Right lobe of liver (tissue), 6 donors: Measurements from ENCODE around the gene CD79B. TPM values are rescaled to one million over a fixed set of nuclear protein-coding genes. Genes with fewer than 3 reads are reported as not detected.

Source experiments
- ATAC-seq, 4 donors: fragments of 200-7000 bp; cut with Tn5 transposase; one replicate each; pipeline ENCODE4 v1.9.1; 2020; ENCODE audit warnings: mild to moderate bottlenecking in 4 of 4, moderate library complexity in 4 of 4
- DNase-seq, 3 donors: peaks; one replicate each; pipeline ENCODE4 v3.0.0-alpha.2; 2020
- H3K27ac ChIP-seq, 3 donors: fragments of 200-600 bp; one replicate each; pipeline ENCODE4 v1.8.0; 2022
- H3K27me3 ChIP-seq, 2 donors: fragments of 200-600 bp; one replicate each; pipeline ENCODE4 v1.8.0; 2022
- H3K36me3 ChIP-seq, 4 donors: fragments of 200-600 bp; sonication (generic) in 1 of 4; one replicate each; pipeline versions ENCODE4 v1.5.1 to v1.8.0; 2017 to 2022; ENCODE audit warnings: control low read depth in 1 of 4
- H3K4me1 ChIP-seq, 4 donors: fragments of 200-600 bp; sonication (generic) in 1 of 4; one replicate each; pipeline versions ENCODE4 v1.5.1 to v1.8.0; 2017 to 2022; ENCODE audit warnings: control low read depth in 1 of 4
- H3K4me3 ChIP-seq, 3 donors: fragments of 200-600 bp; one replicate each; pipeline ENCODE4 v1.8.0; 2022
- H3K9me3 ChIP-seq, 4 donors: fragments of 200-600 bp; sonication (generic) in 1 of 4; one replicate each; pipeline versions ENCODE4 v1.5.1 to v1.8.0; 2017 to 2022; ENCODE audit warnings: control low read depth in 1 of 4
- CTCF ChIP-seq, 4 donors: fragments of 200-600 bp in 3 of 4; fragments of 450-650 bp in 1 of 4; IDR thresholded peaks; one replicate each; pipeline versions ENCODE4 v1.5.1 to v1.8.0; 2016 to 2022; ENCODE audit warnings: antibody characterized with exemption in 4 of 4, mild to moderate bottlenecking in 2 of 4
- POLR2A ChIP-seq: fragments of 450-650 bp; IDR thresholded peaks from one replicate; pipeline ENCODE4 v1.6.1; 2017; ENCODE audit warnings: antibody characterized with exemption, mild to moderate bottlenecking
- WGBS: methylation state at CpG from one replicate; pipeline ENCODE4 v1.1.6; 2018; ENCODE audit warnings: low coverage, low lambda C conversion rate; ENCODE audit not compliant: insufficient coverage; ENCODE audit errors: missing lambda C conversion rate; 5-methylcytosine and 5-hydroxymethylcytosine counted together
- intact Hi-C, 2 donors: fragments of 100-400 bp; cut with DNase I; formaldehyde crosslinking; loops; one replicate each; pipeline versions ENCODE4 v1.11.2 to v1.14.1; 2022
- long read RNA-seq: library from polyadenylated mRNA; unstranded; transcript quantifications from one replicate; pipeline ENCODE4 v2.0.0, GENCODE V29; 2019
- total RNA-seq, 6 experiments: library from RNA; depleted of rRNA in 2 of 6; stranded (reverse); fragments of >200 nt in 2 of 6; fragmentation: NEBNext Ultra II Directional in 3 of 6; extraction: Animal tissue kit (Norgen Biotek cat#: 25700) in 3 of 6; gene quantifications; one replicate each; pipeline versions ENCODE4 v1.1.0 to v1.2.4, GENCODE V29; 2016 to 2023
- donor health status: DM: no; HTN: yes; CAD: no.
- donor health status: DM: no; HTN: no; CAD: no.
- donor health status: DM: no; HTN: no; CAD: no.
- donor health status: DM: no; HTN: yes; CAD: no.
- donor health status: DM: no; HTN: yes; CAD: no.

The CD79B gene
- total RNA-seq, result 1 to 10 TPM in 2 of 6 experiments, under 1 TPM in 4; 0.62 to 2.2 (median 0.92) TPM
- long read RNA-seq, result 0 reads

GRCh38 chr17:63931981-63932561, at the start of gene CD79B:
CD79B (minus strand) TSS chr17:63932331; CDS start chr17:63932261, 70 bp downstream.
- intact Hi-C loops, result no loop called here
- Histone ChIP-seq H3K9me3 (no peaks in the 10 kb centered on the region), H3K4me1 (no peaks in the 10 kb centered on the region), H3K4me3 (no peak within 1 kb of the TSS), H3K36me3 (no peaks in the 10 kb centered on the region), H3K27ac (peak within 1 kb of the TSS in 1 of 3 donors; percentile 34), H3K27me3 (no peaks in the 10 kb centered on the region)
- 48% methylated on average over 2 of the region's 19 CpGs for WGBS
- DNase-seq (no peak), ATAC-seq (peak in 2 of 4 donors; percentile 13 to 24)
- no peak for TF ChIP-seq POLR2A
- no peak for TF ChIP-seq CTCF (IDR thresholded peaks at IDR 0.05)

DNA sequence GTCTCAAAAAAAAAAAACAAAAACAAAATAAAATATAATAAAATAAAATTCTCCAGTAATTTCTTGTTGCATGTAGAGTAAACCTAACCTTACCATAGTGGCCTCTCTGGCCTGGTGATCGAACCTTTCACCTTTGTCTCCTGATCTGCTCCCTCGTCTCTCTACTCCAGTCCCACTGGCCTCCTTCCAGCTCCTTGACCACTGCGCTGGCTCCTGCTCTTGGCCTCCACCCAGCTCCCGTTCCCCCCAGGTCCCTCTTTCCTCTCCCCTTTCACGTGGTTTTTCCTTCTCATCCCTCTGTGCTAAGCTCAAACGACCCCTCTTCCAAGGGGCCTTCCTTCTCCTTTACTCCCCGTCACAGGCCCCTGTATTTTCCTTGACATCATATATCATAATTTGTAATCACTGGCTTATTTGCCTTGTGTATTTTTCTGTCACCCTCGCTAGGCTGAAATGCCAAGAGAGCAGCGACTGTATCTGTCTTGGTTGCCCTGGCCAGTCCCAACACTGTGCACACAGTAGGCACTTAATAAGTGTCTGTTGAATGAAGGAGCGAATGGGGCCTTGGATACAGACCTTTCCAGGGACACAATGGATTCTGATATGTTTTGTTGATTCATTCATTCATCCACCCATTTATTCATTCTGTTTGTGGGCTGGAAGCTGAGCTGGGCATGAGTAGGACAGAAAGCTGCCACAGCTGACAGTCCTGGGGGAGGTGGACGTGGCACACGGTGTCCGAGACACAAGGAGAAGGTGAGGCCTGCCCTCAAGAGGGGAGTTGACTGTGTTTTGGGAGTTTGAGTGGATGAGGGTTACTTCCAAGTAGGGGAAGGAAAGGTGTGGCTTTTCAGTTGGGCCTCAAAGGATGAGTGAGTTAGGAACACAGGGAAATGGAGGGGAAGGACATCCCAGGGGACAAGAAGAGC, 46.4 kb upstream of the CD79B start:
- WGBS, result 59% methylated on average over 12 of the region's 13 CpGs
- Histone ChIP-seq H3K27ac (no peak overlapping the region), H3K36me3 (no peaks in the 10 kb centered on the region), H3K4me3 (no peak overlapping the region), H3K4me1 (no peaks in the 10 kb centered on the region), H3K9me3 (no peaks in the 10 kb centered on the region), H3K27me3 (no peaks in the 10 kb centered on the region)
- no peak for DNase-seq
- TF ChIP-seq POLR2A (no peak), CTCF (IDR thresholded peaks at IDR 0.05) (no peak)
- no peak for ATAC-seq
- intact Hi-C loops, result no loop called here

- 74% methylated on average over 3 of the region's 3 CpGs for WGBS
- H3K27ac ChIP-seq, result no peak overlapping the region
- intact Hi-C loops, result no loop called here
- no peak overlapping the region for H3K4me3 ChIP-seq
- no peaks in the 10 kb centered on the region for H3K9me3 ChIP-seq
- no peaks in the 10 kb centered on the region for H3K4me1 ChIP-seq
- DNase-seq (no peak), ATAC-seq (no peak)
- no peaks in the 10 kb centered on the region for H3K27me3 ChIP-seq
- no peak for TF ChIP-seq CTCF (IDR thresholded peaks at IDR 0.05)
- TF ChIP-seq POLR2A, result no peak
- H3K36me3 ChIP-seq, result no peaks in the 10 kb centered on the region
Measured at GRCh38 chr17:63976702-63977101, 44.6 kb upstream of the CD79B start.

- Histone ChIP-seq H3K9me3 (no peaks in the 10 kb centered on the region), H3K27me3 (no peaks in the 10 kb centered on the region), H3K36me3 (no peaks in the 10 kb centered on the region), H3K4me3 (no peak overlapping the region), H3K27ac (no peak overlapping the region), H3K4me1 (no peaks in the 10 kb centered on the region)
- TF ChIP-seq POLR2A (no peak), CTCF (IDR thresholded peaks at IDR 0.05) (no peak)
- DNase-seq, result no peak
- ATAC-seq, result no peak
- WGBS, result 53% methylated on average over 2 of the region's 2 CpGs
- intact Hi-C loops, result no loop called here
Measured at GRCh38 chr17:63975541-63976092, 43.5 kb upstream of the CD79B start.
